GM19025 (cell line): Measurements from ENCODE around the gene YBX3.

Experiments
- ATAC-seq: cut with Tn5 transposase; IDR thresholded peaks from one replicate; pipeline ENCODE4 v1.9.1; 2021; ENCODE audit warnings: mild to moderate bottlenecking, low read depth, moderate library complexity; ENCODE audit not compliant: unreplicated experiment

Gene YBX3

DNA sequence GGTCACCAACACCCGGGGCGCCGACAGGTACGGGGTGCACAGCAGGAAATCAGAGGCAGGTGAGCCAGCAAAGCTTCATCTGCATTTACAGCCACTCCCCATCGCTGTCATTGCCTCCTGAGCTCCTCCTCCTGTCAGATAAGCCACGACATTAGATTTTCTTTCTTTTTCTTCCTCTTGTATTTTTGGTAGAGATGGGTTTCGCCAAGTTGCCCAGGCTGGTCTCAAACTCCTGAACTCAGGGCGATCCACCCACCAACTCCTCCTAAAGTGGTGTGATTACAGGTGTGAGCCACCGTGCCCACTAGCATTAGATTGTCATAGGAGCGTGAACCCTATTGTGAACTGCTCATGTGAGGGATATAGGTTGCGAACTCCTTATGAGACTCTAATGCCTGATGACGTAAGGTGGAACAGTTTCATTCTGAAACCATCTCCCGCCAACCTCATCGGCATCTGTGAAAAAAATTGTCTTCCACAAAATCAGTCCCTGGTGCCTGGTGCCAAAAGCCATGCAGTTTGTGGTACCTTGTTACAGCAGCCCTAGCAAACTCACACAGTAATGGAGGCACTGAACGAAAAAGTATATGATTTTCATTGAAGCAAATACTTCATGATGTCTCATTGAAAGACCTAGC, 50.8 kb downstream of the YBX3 start:
- ATAC-seq: no peak

DNA sequence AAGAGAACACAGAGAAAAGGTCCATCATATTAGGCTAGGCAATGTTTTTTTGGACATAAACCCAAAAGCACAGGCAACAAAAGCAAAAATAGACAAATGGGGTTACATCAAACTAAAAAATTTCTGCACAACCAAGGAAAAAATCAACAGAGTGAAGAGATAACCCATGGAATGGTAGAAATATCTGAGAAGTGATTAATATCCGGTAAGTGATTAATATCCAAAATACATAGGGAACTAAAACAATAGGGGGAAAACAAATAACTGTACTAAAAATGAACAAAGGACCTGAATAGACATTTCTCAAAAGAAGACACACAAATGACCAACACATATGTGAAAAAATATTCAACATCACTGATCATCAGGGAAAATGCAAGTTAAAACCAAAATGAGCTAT, 53.6 kb downstream of the YBX3 start:
- ATAC-seq: no peak

DNA sequence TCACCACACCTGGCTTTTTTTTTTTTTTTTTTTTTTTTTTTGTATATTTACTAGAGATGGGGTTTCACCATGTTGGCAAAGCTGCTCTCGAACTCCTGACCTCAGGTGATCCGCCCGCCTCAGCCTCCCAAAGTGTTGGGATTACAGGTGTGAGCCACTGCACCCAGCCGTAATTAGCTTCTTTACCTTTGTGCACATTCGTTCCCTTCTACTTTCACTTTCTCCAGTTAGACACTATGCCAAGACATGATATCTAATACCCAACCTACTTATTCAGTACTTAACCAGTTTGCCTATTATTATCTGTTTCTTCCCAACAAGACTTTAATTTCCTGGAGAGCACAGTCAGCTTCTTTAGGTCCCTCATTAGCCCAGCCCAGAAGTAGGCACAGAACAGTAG, 54.6 kb downstream of the YBX3 start:
- no peak for ATAC-seq

DNA sequence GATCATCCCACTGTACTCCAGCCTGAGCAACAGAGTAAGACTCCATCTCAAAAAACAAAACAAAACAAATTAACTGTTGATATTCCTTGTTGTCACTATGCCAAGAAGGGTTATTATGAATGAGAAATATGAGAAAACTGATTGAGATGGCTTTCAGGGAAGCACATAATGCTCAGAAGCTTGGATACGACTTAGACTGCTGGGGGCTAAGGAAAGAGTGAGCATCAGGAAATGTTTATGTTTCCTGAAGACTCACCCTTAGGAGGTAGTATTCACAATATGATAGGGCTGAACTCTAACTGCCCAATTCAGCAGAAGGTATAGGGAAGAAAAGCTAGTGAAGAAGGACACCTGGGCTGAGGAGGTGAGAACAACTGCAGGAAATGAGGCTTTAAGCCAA, 55.5 kb downstream of the YBX3 start:
- no peak for ATAC-seq

DNA sequence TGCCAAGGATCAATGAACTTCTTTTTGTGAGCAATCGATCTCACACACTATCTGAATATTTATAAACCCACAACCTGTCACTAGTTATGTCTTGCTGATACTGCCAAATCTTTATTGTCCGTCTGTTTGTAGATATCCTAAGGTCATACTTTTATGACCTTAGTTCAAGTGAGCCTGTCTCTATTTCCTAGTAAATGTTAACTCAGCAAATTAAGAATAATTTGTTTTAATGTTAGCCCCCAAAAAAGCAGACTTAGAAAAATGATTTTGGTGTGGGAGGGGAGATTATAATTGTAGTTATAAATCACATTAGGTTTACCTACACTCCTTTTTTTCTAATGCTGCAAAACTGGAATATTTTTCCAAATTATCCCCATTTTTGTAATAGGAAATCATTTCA, 58.6 kb downstream of the YBX3 start:
- no peak for ATAC-seq

DNA sequence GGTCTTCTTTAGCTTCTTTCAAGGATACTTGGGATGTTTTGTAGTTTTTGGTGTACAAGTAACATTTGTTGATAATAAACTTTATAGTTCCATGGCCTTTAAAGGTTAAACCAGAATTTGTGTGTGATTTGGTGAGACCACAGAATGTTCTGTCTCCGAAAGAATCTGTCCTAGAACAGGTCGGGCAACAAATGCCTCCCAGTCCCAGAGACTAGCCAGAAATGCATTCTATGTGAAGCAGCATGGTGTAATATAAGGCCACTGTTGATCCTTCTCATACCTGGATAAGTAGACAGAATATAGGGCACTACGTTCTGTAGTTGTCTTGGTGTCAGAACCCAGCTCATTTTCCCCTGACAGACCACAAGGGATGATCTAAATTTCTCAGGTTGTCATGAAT, 59.3 kb downstream of the YBX3 start:
- no peak for ATAC-seq

DNA sequence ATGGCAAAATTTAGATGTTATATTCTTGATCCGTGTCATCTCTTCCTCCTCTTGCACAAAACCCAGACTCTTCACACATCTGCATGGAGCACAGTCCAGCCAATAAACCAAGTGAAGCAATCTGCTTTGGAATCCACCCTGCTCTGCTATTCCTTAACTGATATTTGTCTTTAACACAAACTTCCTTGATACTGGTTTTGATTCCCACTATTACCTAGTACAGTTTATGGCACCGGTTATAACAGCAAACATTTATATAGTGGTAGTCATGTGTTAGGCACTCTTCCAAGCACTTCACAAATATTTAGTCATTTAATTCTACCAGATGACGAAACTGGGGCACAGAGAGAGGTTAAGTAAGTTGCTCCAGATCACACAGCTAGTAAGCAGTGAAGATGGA, 61.8 kb downstream of the YBX3 start:
- no peak for ATAC-seq

- no peak for ATAC-seq
Observed at GRCh38 chr12:10654003-10654402, 69.1 kb downstream of the YBX3 start.

- no peak for ATAC-seq
Observed at GRCh38 chr12:10652192-10652591, 70.9 kb downstream of the YBX3 start.
